CD4-positive, alpha-beta T cell treated with Interleukin-15 for 1 hour (primary cell): Measurements from ENCODE around the gene PDE1A.
"Not testable (repeated sequence)": the region's sequence is repeated elsewhere in the genome, so short reads cannot be mapped to it uniquely, and the experiment has no call there.

Experiments
- DNase-seq: peaks from one replicate; pipeline ENCODE4 v3.0.0-alpha.2; 2020

Gene PDE1A

GRCh38 chr2:182404975-182405561 is 21.8 kb downstream of the PDE1A start:
- no peak for DNase-seq

GRCh38 chr2:182404092-182404491 is 22.7 kb downstream of the PDE1A start:
- no peak for DNase-seq

- DNase-seq = no peak
Observed at GRCh38 chr2:182393270-182393760, 33.5 kb downstream of the PDE1A start.

GRCh38 chr2:182391443-182391842 is 35.4 kb downstream of the PDE1A start:
- DNase-seq = no peak

GRCh38 chr2:182386267-182386880 is 40.5 kb downstream of the PDE1A start:
- not testable (repeated sequence) for DNase-seq

GRCh38 chr2:182384860-182385259 is 42.0 kb downstream of the PDE1A start:
- no peak for DNase-seq

- no peak for DNase-seq
Observed at GRCh38 chr2:182381225-182381624, 45.6 kb downstream of the PDE1A start.

GRCh38 chr2:182379241-182379640 is 47.6 kb downstream of the PDE1A start:
- no peak for DNase-seq

- DNase-seq = no peak
Observed at GRCh38 chr2:182378759-182379158, 48.1 kb downstream of the PDE1A start.

- no peak for DNase-seq
Observed at GRCh38 chr2:182377467-182377866, 49.4 kb downstream of the PDE1A start.

- DNase-seq = no peak
Observed at GRCh38 chr2:182375862-182376261, 51.0 kb downstream of the PDE1A start.

- DNase-seq = no peak
Observed at GRCh38 chr2:182372661-182373060, 54.2 kb downstream of the PDE1A start.

GRCh38 chr2:182368996-182369395 is 57.8 kb downstream of the PDE1A start:
- DNase-seq = no peak

- DNase-seq = no peak
Observed at GRCh38 chr2:182368446-182368845, 58.4 kb downstream of the PDE1A start.

GRCh38 chr2:182367401-182367800 is 59.4 kb downstream of the PDE1A start:
- no peak for DNase-seq

GRCh38 chr2:182366628-182367027 is 60.2 kb downstream of the PDE1A start:
- no peak for DNase-seq

- DNase-seq = no peak
Observed at GRCh38 chr2:182365855-182366254, 61.0 kb downstream of the PDE1A start.

GRCh38 chr2:182361477-182361876 is 65.4 kb downstream of the PDE1A start:
- no peak for DNase-seq

- no peak for DNase-seq
Observed at GRCh38 chr2:182360663-182361260, 66.1 kb downstream of the PDE1A start.

GRCh38 chr2:182359990-182360662 is 66.7 kb downstream of the PDE1A start:
- no peak for DNase-seq

GRCh38 chr2:182359027-182359989 is 67.5 kb downstream of the PDE1A start:
- no peak for DNase-seq

GRCh38 chr2:182358601-182359000 is 68.2 kb downstream of the PDE1A start:
- DNase-seq = no peak

GRCh38 chr2:182355815-182356214 is 71.0 kb downstream of the PDE1A start:
- DNase-seq = no peak
